HUES6 (cell line): ENCODE data around the gene GINS1.

ENCODE experiments used
- H3K27ac ChIP-seq: 2 replicates; pipeline ENCODE4 v1.7.0; 2013; ENCODE audit warnings: low read depth, mild to moderate bottlenecking, low read length, inconsistent platforms
- H3K27me3 ChIP-seq: 2 replicates; pipeline ENCODE4 v1.6.1; 2013; ENCODE audit warnings: low read length; ENCODE audit not compliant: control insufficient read depth, insufficient read depth
- H3K36me3 ChIP-seq: 2 replicates; pipeline ENCODE4 v1.6.1; 2013; ENCODE audit warnings: low read length; ENCODE audit not compliant: control insufficient read depth, insufficient read depth
- H3K4me1 ChIP-seq: 2 replicates; pipeline ENCODE4 v1.6.1; 2013; ENCODE audit warnings: low read length; ENCODE audit not compliant: control insufficient read depth, insufficient read depth
- H3K4me3 ChIP-seq: 2 replicates; pipeline ENCODE4 v1.5.1; 2013; ENCODE audit warnings: low read depth, low read length
- H3K9ac ChIP-seq: one replicate; pipeline ENCODE4 v1.6.1; 2013; ENCODE audit warnings: mild to moderate bottlenecking, low read length
- H3K9me3 ChIP-seq: 2 replicates; pipeline ENCODE4 v1.6.1; 2013; ENCODE audit warnings: low read depth, low read length; ENCODE audit not compliant: control insufficient read depth, insufficient read depth

Gene GINS1

DNA sequence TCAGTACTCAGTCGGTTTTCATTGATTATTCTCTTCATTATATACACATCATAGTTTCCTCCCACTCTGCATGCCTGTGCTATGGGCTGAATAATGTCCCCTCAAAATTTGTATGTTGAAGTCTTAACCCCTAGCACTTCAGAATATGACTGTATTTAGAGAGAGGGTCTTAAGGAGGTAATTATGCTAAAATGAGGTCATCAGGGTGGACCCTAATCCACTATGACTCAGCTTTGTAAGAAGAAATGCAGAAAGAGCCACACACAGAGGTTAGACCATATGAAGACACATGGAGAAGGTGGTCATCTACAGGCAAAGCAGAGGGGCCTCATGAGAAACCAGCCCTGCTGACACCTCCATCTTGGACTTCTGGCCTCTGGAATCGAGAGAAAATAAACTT, 32.6 kb upstream of the GINS1 start:
- peaks cover 8% of the 10 kb centered on the region; the same call in 1 of the 2 replicates for H3K9me3 ChIP-seq
- H3K27ac ChIP-seq = no peak overlapping the region
- H3K4me1 ChIP-seq = no peaks in the 10 kb centered on the region
- no peak overlapping the region for H3K4me3 ChIP-seq
- no peak overlapping the region for H3K9ac ChIP-seq
- H3K27me3 ChIP-seq = no peaks in the 10 kb centered on the region
- no peaks in the 10 kb centered on the region for H3K36me3 ChIP-seq

DNA sequence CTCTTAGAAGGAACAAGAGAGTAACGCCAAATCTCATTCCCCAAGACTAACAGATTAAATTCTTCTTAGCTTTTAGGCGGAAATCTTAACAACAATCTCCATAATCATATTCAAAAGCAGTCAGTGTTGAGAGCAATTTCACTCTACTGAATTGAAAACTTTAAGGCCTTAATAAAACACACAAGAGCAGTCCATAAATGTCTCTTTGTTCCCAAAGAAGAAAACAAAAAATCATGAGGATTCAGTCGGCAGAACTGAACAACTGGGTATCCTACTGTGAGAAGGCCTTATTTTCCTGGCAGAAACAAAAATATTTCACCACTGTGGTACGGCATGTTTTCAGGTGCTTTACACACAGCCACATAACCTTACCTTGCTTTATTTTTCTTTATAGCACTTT, 31.2 kb upstream of the GINS1 start:
- Histone ChIP-seq H3K27ac (no peak overlapping the region), H3K27me3 (no peaks in the 10 kb centered on the region), H3K36me3 (no peaks in the 10 kb centered on the region), H3K9ac (no peak overlapping the region), H3K9me3 (peaks cover 8% of the 10 kb centered on the region; the same call in 1 of the 2 replicates), H3K4me1 (no peaks in the 10 kb centered on the region), H3K4me3 (no peak overlapping the region)

GRCh38 chr20:25376886-25377285, 30.6 kb upstream of the GINS1 start:
- no peaks in the 10 kb centered on the region for H3K36me3 ChIP-seq
- no peaks in the 10 kb centered on the region for H3K4me1 ChIP-seq
- no peak overlapping the region for H3K27ac ChIP-seq

DNA sequence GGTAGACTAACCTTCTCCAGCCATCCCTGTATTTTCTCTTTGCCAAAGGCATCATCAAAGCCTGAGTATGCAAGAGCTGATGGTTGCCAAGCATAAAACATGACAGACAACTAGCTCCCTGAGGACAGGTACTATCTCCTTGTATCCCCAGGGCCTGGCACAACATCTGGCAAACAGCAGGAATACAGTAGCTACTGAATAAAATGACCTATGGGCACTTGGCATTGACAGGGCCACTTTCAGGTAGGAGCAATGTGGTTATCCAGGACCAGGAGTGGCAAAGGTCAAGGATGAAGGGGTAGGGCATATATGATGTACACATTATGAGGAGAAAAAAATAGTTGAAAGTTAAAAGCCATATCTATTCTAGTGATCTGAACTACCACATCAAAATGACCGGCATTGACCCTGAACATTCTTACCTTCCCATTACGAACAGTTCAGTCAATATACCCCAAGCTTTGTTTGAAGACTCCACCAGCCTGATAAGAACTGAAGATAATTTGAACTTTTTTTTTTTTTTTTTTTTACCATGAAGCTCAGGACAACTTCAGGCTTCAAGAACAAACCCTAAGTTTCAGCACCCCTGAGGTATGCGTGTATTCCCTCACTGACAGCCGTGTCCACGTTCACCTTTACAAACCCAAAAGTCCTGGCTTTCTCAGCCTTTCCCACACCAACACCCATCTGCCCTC, 29.1 kb upstream of the GINS1 start:
- peaks cover 6% of the 10 kb centered on the region for H3K36me3 ChIP-seq
- H3K9ac ChIP-seq = no peak overlapping the region
- no peaks in the 10 kb centered on the region; the same call in 1 of the 2 replicates for H3K9me3 ChIP-seq
- H3K4me1 ChIP-seq = no peaks in the 10 kb centered on the region
- no peak overlapping the region for H3K27ac ChIP-seq
- no peak overlapping the region for H3K4me3 ChIP-seq
- H3K27me3 ChIP-seq = no peaks in the 10 kb centered on the region

More at GRCh38 chr20:25376886-25377285, 30.6 kb upstream of the GINS1 start:
- Histone ChIP-seq H3K4me3 (no peak overlapping the region), H3K9ac (no peak overlapping the region), H3K27me3 (no peaks in the 10 kb centered on the region), H3K9me3 (peaks cover 8% of the 10 kb centered on the region; the same call in 1 of the 2 replicates)

DNA sequence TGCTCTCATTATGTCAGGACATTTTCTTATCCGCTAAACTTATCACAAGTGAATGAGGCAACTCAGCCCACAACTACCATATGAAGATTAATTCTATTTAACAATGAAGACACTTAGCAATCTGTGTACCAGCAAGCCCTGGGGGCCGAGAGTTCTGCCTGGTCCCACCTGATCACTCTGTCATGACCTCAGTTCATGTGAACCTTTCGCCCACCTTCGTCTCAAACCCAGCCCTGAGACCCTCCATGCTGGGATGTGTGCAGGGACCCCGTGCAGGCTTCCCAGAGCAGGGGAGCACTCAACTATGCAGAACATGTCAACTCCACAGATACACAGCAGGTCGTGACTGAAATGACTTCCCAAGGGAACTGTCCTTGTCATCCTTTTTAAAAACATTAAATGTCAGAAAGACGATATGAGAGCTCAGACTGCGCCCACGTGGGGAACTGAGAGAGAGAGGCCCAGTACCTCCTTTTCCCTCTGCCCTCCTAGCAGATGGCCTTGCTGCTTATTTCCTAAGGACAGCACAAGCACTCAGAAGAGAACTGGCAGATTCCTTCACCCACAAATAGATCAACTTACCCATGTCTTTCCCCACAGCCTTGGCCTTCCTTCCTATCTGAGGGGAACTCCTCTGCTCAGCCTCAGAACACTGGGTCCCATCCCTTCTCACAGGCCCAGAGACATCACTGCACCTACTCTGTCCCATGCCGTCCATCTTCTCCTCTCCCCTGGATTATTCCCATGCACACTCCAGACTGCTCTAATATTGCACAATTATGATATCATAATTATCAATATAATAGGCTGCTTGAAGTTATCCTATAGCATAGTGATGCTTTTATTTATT, 28.4 kb upstream of the GINS1 start:
- Histone ChIP-seq H3K9ac (no peak overlapping the region), H3K4me1 (no peaks in the 10 kb centered on the region), H3K27ac (no peak overlapping the region), H3K27me3 (no peaks in the 10 kb centered on the region), H3K36me3 (peaks cover 6% of the 10 kb centered on the region), H3K9me3 (no peaks in the 10 kb centered on the region; the same call in 1 of the 2 replicates), H3K4me3 (no peak overlapping the region)

- Histone ChIP-seq H3K36me3 (peaks cover 6% of the 10 kb centered on the region), H3K9ac (no peak overlapping the region), H3K4me1 (no peaks in the 10 kb centered on the region), H3K27ac (no peak overlapping the region), H3K27me3 (no peaks in the 10 kb centered on the region), H3K4me3 (no peak overlapping the region), H3K9me3 (no peaks in the 10 kb centered on the region; the same call in 1 of the 2 replicates)
Observed at GRCh38 chr20:25380945-25381614, 26.4 kb upstream of the GINS1 start.

- no peak overlapping the region for H3K9ac ChIP-seq
- H3K9me3 ChIP-seq = no peaks in the 10 kb centered on the region
- H3K27me3 ChIP-seq = no peaks in the 10 kb centered on the region
- no peaks in the 10 kb centered on the region for H3K4me1 ChIP-seq
- H3K4me3 ChIP-seq = no peak overlapping the region
- H3K27ac ChIP-seq = no peak overlapping the region
- peaks cover 6% of the 10 kb centered on the region for H3K36me3 ChIP-seq
Observed at GRCh38 chr20:25382704-25383370, 24.6 kb upstream of the GINS1 start.

DNA sequence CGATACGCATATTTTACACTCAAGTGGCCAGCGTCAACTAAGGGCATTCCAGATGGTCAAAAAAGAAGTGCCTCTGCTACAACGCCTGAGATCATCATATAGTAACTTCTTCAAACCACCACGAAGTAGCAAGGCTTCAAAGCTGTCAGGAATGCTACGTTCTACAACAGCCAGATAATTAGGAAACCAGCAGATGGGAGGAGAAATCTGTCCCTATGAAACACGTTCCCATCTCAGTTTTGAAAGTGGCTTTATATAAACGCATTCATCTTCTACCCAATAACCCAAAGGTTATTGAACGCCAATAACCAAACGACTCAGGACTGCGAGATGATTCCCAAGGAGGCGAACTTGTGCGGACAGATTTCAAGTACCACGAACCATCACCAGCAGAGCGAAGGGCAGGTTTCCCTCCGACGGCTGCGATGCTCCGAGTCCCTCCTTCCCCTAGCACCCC, 18.0 kb upstream of the GINS1 start:
- H3K27me3 ChIP-seq = no peaks in the 10 kb centered on the region
- peak overlapping the region; percentile 90; the same call in 1 of the 2 replicates for H3K27ac ChIP-seq
- no peaks in the 10 kb centered on the region; the same call in 1 of the 2 replicates for H3K36me3 ChIP-seq
- peak overlapping the region; percentile 69 for H3K4me3 ChIP-seq
- H3K9ac ChIP-seq = peak overlapping the region; percentile 82
- peaks cover 6% of the 10 kb centered on the region; the same call in 1 of the 2 replicates for H3K4me1 ChIP-seq
- no peaks in the 10 kb centered on the region for H3K9me3 ChIP-seq

- H3K36me3 ChIP-seq = no peaks in the 10 kb centered on the region; the same call in 1 of the 2 replicates
- peak overlapping the region; percentile 69 for H3K4me3 ChIP-seq
- peaks cover 6% of the 10 kb centered on the region; the same call in 1 of the 2 replicates for H3K4me1 ChIP-seq
- no peaks in the 10 kb centered on the region for H3K9me3 ChIP-seq
- H3K27ac ChIP-seq = peak overlapping the region; percentile 90
- no peaks in the 10 kb centered on the region for H3K27me3 ChIP-seq
- peak overlapping the region; percentile 82 for H3K9ac ChIP-seq
Observed at GRCh38 chr20:25389858-25390537, 17.5 kb upstream of the GINS1 start.
